Endothelial cell of umbilical vein (primary cell): Measurements from ENCODE around the gene CWC27. TPM values are rescaled to one million over a fixed set of nuclear protein-coding genes. Genes with fewer than 3 reads are reported as not detected.

Experiments
- BruUV-seq: library from RNA; stranded (reverse); fragments of 400-500 nt; replicated peaks from 2 replicates; lab custom pipeline; 2021; lab: Mats Ljungman, UMichigan
- CTCF ChIA-PET: fragments of 300-600, 350-600 bp; sonication (Branson Sonifier 250); formaldehyde crosslinking; loops from one replicate; lab custom pipeline; 2021; ENCODE audit warnings: antibody characterized with exemption, inconsistent platforms; lab: Charles Lee
- POLR2A ChIA-PET: fragments of 300-600, 350-600 bp; sonication (Branson Sonifier 250); formaldehyde crosslinking; loops from one replicate; lab custom pipeline; 2021; ENCODE audit warnings: antibody characterized with exemption, inconsistent platforms; lab: Charles Lee
- DNase-seq: peaks from one replicate; pipeline ENCODE4 v3.0.0-alpha.2; 2011; ENCODE audit warnings: low read depth, low spot score
- FAIRE-seq: peaks from 2 replicates; lab custom pipeline; 2011; peaks lifted over from hg19 to GRCh38; lab: Jason Lieb, UNC
- H2AFZ ChIP-seq: 2 replicates; pipeline ENCODE4 v1.6.0; 2012; ENCODE audit warnings: low read depth, low read length, control low read depth, inconsistent platforms
- H3K27ac ChIP-seq: 2 replicates; pipeline ENCODE4 v1.5.1; 2011; ENCODE audit warnings: low read depth, mild to moderate bottlenecking, control low read depth, low read length, moderate library complexity; ENCODE audit not compliant: insufficient read depth
- H3K27me3 ChIP-seq, 2 experiments: 2 replicates each; pipeline versions ENCODE4 v1.6.0 to v1.6.1; 2011; ENCODE audit warnings: low read length in 2 of 2, mixed read lengths in 1 of 2; ENCODE audit not compliant: control insufficient read depth in 2 of 2, insufficient read depth in 2 of 2
- H3K36me3 ChIP-seq, 2 experiments: 2 replicates in 1 of 2; 3 replicates in 1 of 2; pipeline ENCODE4 v1.5.1; 2011; ENCODE audit warnings: low read length in 2 of 2, mild to moderate bottlenecking in 1 of 2, moderate library complexity in 1 of 2; ENCODE audit not compliant: control insufficient read depth in 2 of 2, insufficient read depth in 2 of 2; ENCODE audit errors: extremely low read depth in 1 of 2
- H3K4me1 ChIP-seq: 3 replicates; pipeline ENCODE4 v1.5.1; 2011; ENCODE audit warnings: mild to moderate bottlenecking, low read length; ENCODE audit not compliant: control insufficient read depth, insufficient read depth; ENCODE audit errors: extremely low read depth
- H3K4me2 ChIP-seq: 2 replicates; pipeline ENCODE4 v1.6.1; 2011; ENCODE audit warnings: low read length, control low read depth, mixed read lengths; ENCODE audit not compliant: insufficient read depth
- H3K4me3 ChIP-seq, 3 experiments: fragments of 200-600 bp in 1 of 3; sonication (generic), shearing (Covaris generic) in 1 of 3; replicated peaks in 1 of 3; 2 replicates each; pipeline ENCODE4 v1.5.1; 2011 to 2016; ENCODE audit warnings: control low read depth in 3 of 3, low read length in 3 of 3, mild to moderate bottlenecking in 2 of 3, inconsistent platforms in 1 of 3, low read depth in 1 of 3, moderate library complexity in 1 of 3; ENCODE audit not compliant: insufficient read depth in 1 of 3
- H3K79me2 ChIP-seq: 2 replicates; pipeline ENCODE4 v1.6.0; 2012; ENCODE audit warnings: low read length, inconsistent platforms; ENCODE audit not compliant: control insufficient read depth, insufficient read depth
- H3K9ac ChIP-seq: replicated peaks from 2 replicates; pipeline ENCODE3; 2011; ENCODE audit warnings: low read length, control low read depth; ENCODE audit not compliant: insufficient read depth; ENCODE audit errors: extremely low read depth
- H3K9me1 ChIP-seq: replicated peaks from 3 replicates; pipeline ENCODE4 v1.6.0; 2011; ENCODE audit warnings: mild to moderate bottlenecking, low read length; ENCODE audit not compliant: control insufficient read depth, insufficient read depth; ENCODE audit errors: extremely low read depth
- H3K9me3 ChIP-seq: replicated peaks from 2 replicates; pipeline ENCODE4 v1.5.1; 2012; ENCODE audit warnings: low read length, inconsistent platforms; ENCODE audit not compliant: control insufficient read depth, insufficient read depth
- H4K20me1 ChIP-seq: replicated peaks from 2 replicates; pipeline ENCODE3; 2011; ENCODE audit warnings: mild to moderate bottlenecking, low read length; ENCODE audit not compliant: control insufficient read depth, insufficient read depth; ENCODE audit errors: extremely low read depth
- CTCF ChIP-seq, 2 donors: IDR thresholded peaks; 1 replicate in 1 of 2; 2 replicates in 1 of 2; pipeline ENCODE4 v1.5.1; 2011; ENCODE audit warnings: low read length in 2 of 2, mild to moderate bottlenecking in 2 of 2, moderate library complexity in 2 of 2, control low read depth in 1 of 2, inconsistent platforms in 1 of 2, low read depth in 1 of 2; ENCODE audit not compliant: insufficient read depth in 1 of 2; ENCODE audit errors: extremely low read depth in 1 of 2
- EZH2 ChIP-seq: IDR thresholded peaks from 2 replicates; pipeline ENCODE4 v1.6.1; 2012; ENCODE audit warnings: borderline replicate concordance, low read depth, mild to moderate bottlenecking, moderate library complexity, low read length, inconsistent platforms; ENCODE audit not compliant: severe bottlenecking
- FOS ChIP-seq: IDR thresholded peaks from 2 replicates; pipeline ENCODE4 v1.6.1; 2011; ENCODE audit warnings: mild to moderate bottlenecking, low read length, moderate library complexity, borderline replicate concordance; ENCODE audit not compliant: insufficient read depth
- GATA2 ChIP-seq: IDR thresholded peaks from 2 replicates; pipeline ENCODE4 v1.7.0; 2011; ENCODE audit warnings: low read depth, mild to moderate bottlenecking, moderate library complexity, mixed read lengths, low read length; ENCODE audit not compliant: insufficient read length, insufficient read depth
- JUN ChIP-seq: IDR thresholded peaks from 2 replicates; pipeline ENCODE4 v1.6.1; 2011; ENCODE audit warnings: borderline replicate concordance, low read depth; ENCODE audit not compliant: insufficient read length, insufficient read depth
- MAX ChIP-seq: IDR thresholded peaks from 2 replicates; pipeline ENCODE4 v1.6.1; 2011; ENCODE audit not compliant: insufficient read depth, insufficient read length
- MYC ChIP-seq: IDR thresholded peaks from one replicate; pipeline ENCODE4 v1.6.1; 2011; ENCODE audit warnings: mild to moderate bottlenecking, low read depth, low read length
- POLR2A ChIP-seq: IDR thresholded peaks from 2 replicates; pipeline ENCODE4 v1.6.1; 2012; ENCODE audit warnings: low read depth, mild to moderate bottlenecking, control low read depth, low read length
- POLR2AphosphoS5 ChIP-seq: IDR thresholded peaks from 2 replicates; pipeline ENCODE4 v1.6.1; 2012; ENCODE audit warnings: low read depth, mild to moderate bottlenecking, control low read depth, low read length, moderate library complexity; ENCODE audit not compliant: insufficient read depth
- dilution Hi-C: fragments of 300-500 bp; cut with MboI; formaldehyde crosslinking; loops from one replicate; pipeline ENCODE4 v1.15.0; 2019; ENCODE audit warnings: low sequenced_read_pairs; ENCODE audit not compliant: extremely low pct_ligation_motif_present
- intact Hi-C: fragments of 100-400 bp; cut with micrococcal nuclease; formaldehyde crosslinking; loops from one replicate; pipeline ENCODE4 v1.10.0; 2022
- polyA plus RNA-seq, 4 experiments: library from polyadenylated mRNA; depleted of rRNA in 3 of 4; stranded (reverse) in 3 of 4; unstranded in 1 of 4; fragments of >200 nt; gene quantifications; 2 replicates each; pipeline versions ENCODE4 v1.2.1 to v1.2.3, GENCODE V29; 2011 to 2012; ENCODE audit warnings: missing spikeins in 1 of 4
- total RNA-seq: library from RNA; stranded (reverse); gene quantifications from 2 replicates; pipeline ENCODE4 v1.2.3, GENCODE V29; 2021

Gene CWC27
- total and polyA plus RNA-seq, 2 donors (not counting 3 experiments of a cell fraction or from before 2014, with no cell fraction given): 11.9 to 23.8 TPM

DNA sequence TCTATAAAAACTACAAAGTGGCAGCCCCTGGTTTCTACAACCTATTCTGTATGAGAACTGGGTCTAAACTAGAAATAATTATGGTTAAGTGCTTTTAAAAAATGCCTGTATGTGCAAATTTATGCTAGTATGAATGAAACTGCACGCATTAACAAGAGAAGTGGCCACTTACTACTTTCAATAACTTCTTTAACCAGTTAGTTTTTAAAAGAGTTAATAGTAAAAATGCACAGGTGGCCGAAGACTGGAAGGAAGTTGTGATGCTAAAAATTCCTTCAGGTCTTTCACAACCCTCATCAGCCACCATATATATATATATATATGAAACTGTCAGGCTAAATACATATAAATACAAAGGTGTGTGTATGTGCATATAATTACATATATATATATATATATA, 41.6 kb upstream of the CWC27 start:
- TF ChIP-seq MAX: no peak
- TF ChIP-seq JUN: no peak
- TF ChIP-seq CTCF (IDR thresholded peaks at IDR 0.05; ENCODE audit: extremely low read depth in 1 of 2, insufficient read depth in 1 of 2, low read depth in 1 of 2, low read length in 2 of 2): no peak
- TF ChIP-seq EZH2: no peak
- no peak for TF ChIP-seq FOS
- TF ChIP-seq POLR2AphosphoS5: no peak
- TF ChIP-seq GATA2: no peak
- TF ChIP-seq MYC: no peak
- TF ChIP-seq POLR2A: no peak
- dilution Hi-C loops: no loop called here

More for the DNA sequence above, 41.6 kb upstream of the CWC27 start:
- peaks cover 6% of the 10 kb centered on the region for H3K79me2 ChIP-seq
- no peaks in the 10 kb centered on the region for H3K36me3 ChIP-seq
- intact Hi-C loops: no loop called here
- no peak overlapping the region for H3K27ac ChIP-seq
- CTCF ChIA-PET: no interaction called here
- no peak for DNase-seq
- H2AFZ ChIP-seq: no peak overlapping the region
- no peaks in the 10 kb centered on the region for H3K9me3 ChIP-seq
- no peaks in the 10 kb centered on the region for H3K9me1 ChIP-seq
- H3K4me2 ChIP-seq: no peak overlapping the region
- no peak overlapping the region for H3K4me3 ChIP-seq
- no peak for FAIRE-seq
- H3K27me3 ChIP-seq: no peaks in the 10 kb centered on the region
- H3K9ac ChIP-seq: no peak overlapping the region
- BruUV-seq: no TSS peak
- POLR2A ChIA-PET: no interaction called here
- no peaks in the 10 kb centered on the region for H4K20me1 ChIP-seq
- H3K4me1 ChIP-seq: no peaks in the 10 kb centered on the region
